GM12878 (cell line): ENCODE data around the gene SLC12A5. TPM values are rescaled to one million over a fixed set of nuclear protein-coding genes. Genes with fewer than 3 reads are reported as not detected.

ENCODE experiments used
- ATAC-seq: fragments of 200-7000 bp; cut with Tn5 transposase; 3 replicates; pipeline ENCODE4 v1.9.1; 2020; ENCODE audit warnings: mild to moderate bottlenecking, moderate library complexity
- BruUV-seq: library from RNA; stranded (reverse); fragments of 400-500 nt; replicated peaks from 2 replicates; lab custom pipeline; 2021; lab: Mats Ljungman, UMichigan
- CTCF ChIA-PET: fragments of 300-600 bp; sonication (Branson Sonifier 250); formaldehyde crosslinking; extraction: SDS; loops from one replicate; lab custom pipeline; 2021; ENCODE audit warnings: inconsistent platforms; lab: Yijun Ruan, JAX
- POLR2A ChIA-PET: fragments of 350-600 bp; formaldehyde crosslinking; extraction: SDS; loops from one replicate; lab custom pipeline; 2021; ENCODE audit warnings: inconsistent platforms; lab: Charles Lee
- RAD21 ChIA-PET: fragments of 300-600 bp; sonication (Branson Sonifier 250); formaldehyde crosslinking; loops from one replicate; lab custom pipeline; 2023; ENCODE audit warnings: antibody characterized with exemption; ENCODE audit not compliant: unreplicated experiment; lab: Charles Lee
- SMC1A ChIA-PET: fragments of 300-600 bp; sonication (Branson Sonifier 250); formaldehyde crosslinking; loops from one replicate; lab custom pipeline; 2023; ENCODE audit not compliant: unreplicated experiment, uncharacterized antibody; lab: Charles Lee
- DNase-seq: peaks from one replicate; pipeline ENCODE4 v3.0.0-alpha.2; 2011; ENCODE audit warnings: low read depth, low spot score
- FAIRE-seq: peaks from 3 replicates; lab custom pipeline; 2011; peaks lifted over from hg19 to GRCh38; lab: Jason Lieb, UNC
- H2AFZ ChIP-seq: 2 replicates; pipeline ENCODE4 v1.6.0; 2011; ENCODE audit warnings: low read depth, low read length, control low read depth; ENCODE audit not compliant: control insufficient read depth
- H3K27ac ChIP-seq: 2 replicates; pipeline ENCODE4 v1.5.1; 2011; ENCODE audit warnings: control low read depth; ENCODE audit not compliant: control insufficient read depth, insufficient read depth
- H3K27me3 ChIP-seq, 2 experiments: replicated peaks in 1 of 2; 2 replicates each; pipeline versions ENCODE4 v1.6.0 to v1.6.1; 2011; ENCODE audit warnings: low read length in 1 of 2; ENCODE audit not compliant: control insufficient read depth in 2 of 2, insufficient read depth in 2 of 2
- H3K36me3 ChIP-seq, 2 experiments: 2 replicates each; pipeline ENCODE4 v1.5.1; 2011; ENCODE audit warnings: low read length in 1 of 2; ENCODE audit not compliant: control insufficient read depth in 2 of 2, insufficient read depth in 2 of 2
- H3K4me1 ChIP-seq: 2 replicates; pipeline ENCODE4 v1.6.1; 2011; ENCODE audit warnings: mild to moderate bottlenecking, low read length, moderate library complexity, mixed read lengths; ENCODE audit not compliant: control insufficient read depth, insufficient read depth
- H3K4me2 ChIP-seq: 2 replicates; pipeline ENCODE4 v1.6.0; 2011; ENCODE audit warnings: control low read depth; ENCODE audit not compliant: control insufficient read depth, insufficient read depth
- H3K4me3 ChIP-seq: fragments of 200-600 bp; sonication (generic); 2 replicates; pipeline ENCODE4 v1.5.1; 2016
- H3K79me2 ChIP-seq: 2 replicates; pipeline ENCODE4 v1.6.0; 2011; ENCODE audit warnings: low read length; ENCODE audit not compliant: control insufficient read depth, insufficient read depth
- H3K9ac ChIP-seq: 2 replicates; pipeline ENCODE4 v1.8.0; 2011; ENCODE audit warnings: low read length, control low read depth, mixed read lengths; ENCODE audit not compliant: control insufficient read depth, insufficient read depth
- H3K9me3 ChIP-seq: replicated peaks from 3 replicates; pipeline ENCODE4 v1.5.1; 2011; ENCODE audit warnings: mild to moderate bottlenecking, low read length; ENCODE audit not compliant: control insufficient read depth, insufficient read depth
- H4K20me1 ChIP-seq: 2 replicates; pipeline ENCODE4 v1.6.0; 2011; ENCODE audit not compliant: control insufficient read depth, insufficient read depth
- BMI1 ChIP-seq: fragments of 450-650 bp; IDR thresholded peaks from 2 replicates; pipeline ENCODE4 v1.6.1; 2016; ENCODE audit warnings: mild to moderate bottlenecking, moderate library complexity, borderline replicate concordance
- BRCA1 ChIP-seq: IDR thresholded peaks from 2 replicates; pipeline ENCODE4 v1.6.1; 2011; ENCODE audit warnings: low read depth, low read length, improper control_type of control experiment
- ELK1 ChIP-seq: IDR thresholded peaks from 2 replicates; pipeline ENCODE4 v1.6.1; 2012; ENCODE audit warnings: low read depth, low read length, improper control_type of control experiment
- EP300 ChIP-seq, 2 experiments: fragments of 150-350 bp in 1 of 2; IDR thresholded peaks; 2 replicates each; pipeline ENCODE4 v1.6.1; 2011 to 2012; ENCODE audit warnings: low read depth in 2 of 2, low read length in 2 of 2, borderline replicate concordance in 1 of 2, improper control_type of control experiment in 1 of 2, inconsistent platforms in 1 of 2; ENCODE audit not compliant: control insufficient read depth in 1 of 2
- FOXK2 ChIP-seq: fragments of 450-650 bp; IDR thresholded peaks from 2 replicates; pipeline ENCODE4 v1.6.1; 2017; ENCODE audit warnings: mild to moderate bottlenecking, moderate library complexity
- GATAD2B ChIP-seq: fragments of 450-650 bp; conservative IDR thresholded peaks from 2 replicates; pipeline ENCODE4 v1.6.1; 2017; ENCODE audit warnings: low read depth, mild to moderate bottlenecking, moderate library complexity
- IRF4 ChIP-seq: IDR thresholded peaks from 2 replicates; pipeline ENCODE4 v1.6.1; 2011; ENCODE audit warnings: low read depth, low read length
- MLLT1 ChIP-seq: fragments of 450-650 bp; IDR thresholded peaks from 2 replicates; pipeline ENCODE4 v1.6.1; 2016; ENCODE audit warnings: mild to moderate bottlenecking
- NR2F1 ChIP-seq: fragments of 450-650 bp; conservative IDR thresholded peaks from 2 replicates; pipeline ENCODE4 v1.6.1; 2017; ENCODE audit warnings: mild to moderate bottlenecking
- RCOR1 ChIP-seq: conservative IDR thresholded peaks from 2 replicates; pipeline ENCODE4 v1.6.1; 2012; ENCODE audit warnings: low read depth, low read length, improper control_type of control experiment
- RELB ChIP-seq: fragments of 450-650 bp; IDR thresholded peaks from 2 replicates; pipeline ENCODE4 v1.6.1; 2017; ENCODE audit warnings: low read depth, mild to moderate bottlenecking, moderate library complexity
- SMAD1 ChIP-seq: fragments of 450-650 bp; IDR thresholded peaks from 2 replicates; pipeline ENCODE4 v1.6.1; 2018; ENCODE audit warnings: mild to moderate bottlenecking, low read depth; ENCODE audit not compliant: partially characterized antibody
- TAF1 ChIP-seq: IDR thresholded peaks from 2 replicates; pipeline ENCODE4 v1.6.1; 2011; ENCODE audit warnings: mild to moderate bottlenecking, low read depth, low read length, borderline replicate concordance
- TCF7 ChIP-seq: IDR thresholded peaks from 2 replicates; pipeline ENCODE4 v1.6.1; 2014; ENCODE audit warnings: antibody characterized with exemption, borderline replicate concordance
- ZNF207 ChIP-seq: fragments of 450-650 bp; IDR thresholded peaks from 2 replicates; pipeline ENCODE4 v1.6.1; 2014; ENCODE audit warnings: antibody characterized with exemption, mild to moderate bottlenecking, borderline replicate concordance
- ZNF217 ChIP-seq: fragments of 450-650 bp; IDR thresholded peaks from 2 replicates; pipeline ENCODE4 v1.6.1; 2017; ENCODE audit warnings: antibody characterized with exemption, mild to moderate bottlenecking
- WGBS: methylation state at CpG from one replicate; pipeline ENCODE4 v1.1.6; 2016; ENCODE audit warnings: low lambda C conversion rate; ENCODE audit not compliant: insufficient replicate concordance, insufficient coverage; ENCODE audit errors: missing lambda C conversion rate; 5-methylcytosine and 5-hydroxymethylcytosine counted together
- in situ Hi-C: fragments of 300-500 bp; cut with MboI; formaldehyde crosslinking; loops from 9 replicates; pipeline ENCODE4 v1.14.3; 2018; ENCODE audit warnings: mixed read lengths
- intact Hi-C: fragments of 100-400 bp; cut with micrococcal nuclease; formaldehyde crosslinking; loops from one replicate; pipeline ENCODE4 v1.14.2; 2022; ENCODE audit not compliant: unreplicated experiment
- polyA plus RNA-seq, 11 experiments: library from polyadenylated mRNA; depleted of rRNA in 4 of 11; unstranded in 6 of 11; stranded (reverse) in 5 of 11; fragments of >200 nt; fragmentation: Nextera tagmentation in 4 of 11; fragmentation: Illumina TruSeq in 1 of 11; extraction: Ambion mirVana in 4 of 11; extraction: Trizol in 1 of 11; gene quantifications; 1 replicate in 1 of 11; 2 replicates in 10 of 11; pipeline versions ENCODE4 v1.2.1 to v1.2.3, GENCODE V29; 2011 to 2016; ENCODE audit warnings: inconsistent platforms in 2 of 11, missing spikeins in 2 of 11, low read depth in 1 of 11
- total RNA-seq, 4 experiments: library from RNA; depleted of rRNA in 3 of 4; stranded (reverse); fragments of >200 nt in 3 of 4; fragmentation: Illumina TruSeq in 1 of 4; extraction: Trizol in 1 of 4; gene quantifications; 2 replicates each; pipeline versions ENCODE4 v1.2.1 to v1.2.3, GENCODE V29; 2013 to 2021

SLC12A5 gene
- total and polyA plus RNA-seq, 10 of the 15 experiments (the other 5 are each of a cell fraction or from before 2014, with no cell fraction given): 0.26 to 2.7 (median 1.2) TPM

GRCh38 chr20:46057856-46058598 is 29.0 kb downstream of the SLC12A5 start:
- Histone ChIP-seq H3K27ac (no peak overlapping the region), H3K79me2 (no peaks in the 10 kb centered on the region), H3K9ac (no peak overlapping the region), H3K9me3 (no peaks in the 10 kb centered on the region; the same call in 2 of the 3 replicates), H3K27me3 (no peaks in the 10 kb centered on the region), H3K4me2 (no peak overlapping the region; the same call in 1 of the 2 replicates), H3K4me1 (peaks cover 13% of the 10 kb centered on the region; the same call in 1 of the 2 replicates), H3K4me3 (no peak overlapping the region), H3K36me3 (peaks cover 6 to 20% of the 10 kb centered on the region in 2 experiments), H4K20me1 (no peaks in the 10 kb centered on the region; the same call in 1 of the 2 replicates), H2AFZ (no peak overlapping the region)
- DNase-seq (no peak), ATAC-seq (no peak), FAIRE-seq (no peak)
- TF ChIP-seq ZNF207 (no peak), SMAD1 (no peak), NR2F1 (no peak), MLLT1 (no peak), RELB (no peak), GATAD2B (no peak), TCF7 (no peak), IRF4 (no peak), TAF1 (no peak), FOXK2 (no peak), ELK1 (no peak), BRCA1 (no peak), RCOR1 (no peak), EP300 (IDR thresholded peaks at IDR 0.05; ENCODE audit: borderline replicate concordance in 1 of 2, control insufficient read depth in 1 of 2, low read depth in 2 of 2, low read length in 2 of 2) (no peak), ZNF217 (no peak), BMI1 (no peak)
- ChIA-PET SMC1A (interaction anchor here (1.2 kb wide), 1 partner anchor 50 kb away, joined by 3 read pairs; no protein-coding TSS in a partner anchor), RAD21 (no interaction called here), POLR2A (no interaction called here), CTCF (interaction anchor here (0.6 to 0.8 kb wide), 3 partner anchors 43 to 257 kb away, joined by 3 read pairs; no protein-coding TSS in a partner anchor)
- in situ Hi-C loops (no loop called here), intact Hi-C loops (no loop called here)
- 39% methylated on average over 56 of the region's 66 CpGs for WGBS
- BruUV-seq: no TSS peak
